GM10847 (cell line): ENCODE measurements around the gene MS4A15.

ENCODE experiments used
- POLR2A ChIP-seq: IDR thresholded peaks from 2 replicates; pipeline ENCODE4 v1.6.1; 2011; ENCODE audit not compliant: insufficient read length; ENCODE audit errors: extremely low read depth

The MS4A15 gene

DNA sequence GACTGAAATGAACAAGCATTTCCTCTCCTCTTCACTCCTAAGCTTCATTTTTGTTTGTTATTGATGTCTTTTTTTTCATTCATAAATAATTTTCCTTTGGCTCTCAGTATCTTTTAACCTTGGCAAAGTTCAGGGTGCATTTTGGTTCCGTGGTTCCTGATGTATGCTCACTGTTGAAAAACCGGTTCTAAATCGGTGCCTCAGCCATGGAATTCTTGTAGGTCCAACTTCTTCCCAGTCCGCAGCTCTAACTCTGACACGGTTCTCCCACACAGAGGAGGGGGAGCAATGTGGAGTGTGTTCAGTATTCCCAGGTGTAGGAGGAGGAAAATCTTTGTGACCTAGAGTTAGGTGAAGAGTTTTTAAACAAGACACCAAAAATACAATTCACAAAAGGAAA lies 12.6 kb upstream of the MS4A15 start:
- TF ChIP-seq POLR2A: no peak

GRCh38 chr11:60747359-60747873 lies 9.3 kb upstream of the MS4A15 start:
- no peak for TF ChIP-seq POLR2A

GRCh38 chr11:60748225-60748624 lies 8.4 kb upstream of the MS4A15 start:
- no peak for TF ChIP-seq POLR2A

GRCh38 chr11:60748821-60749220 lies 7.8 kb upstream of the MS4A15 start:
- no peak for TF ChIP-seq POLR2A

DNA sequence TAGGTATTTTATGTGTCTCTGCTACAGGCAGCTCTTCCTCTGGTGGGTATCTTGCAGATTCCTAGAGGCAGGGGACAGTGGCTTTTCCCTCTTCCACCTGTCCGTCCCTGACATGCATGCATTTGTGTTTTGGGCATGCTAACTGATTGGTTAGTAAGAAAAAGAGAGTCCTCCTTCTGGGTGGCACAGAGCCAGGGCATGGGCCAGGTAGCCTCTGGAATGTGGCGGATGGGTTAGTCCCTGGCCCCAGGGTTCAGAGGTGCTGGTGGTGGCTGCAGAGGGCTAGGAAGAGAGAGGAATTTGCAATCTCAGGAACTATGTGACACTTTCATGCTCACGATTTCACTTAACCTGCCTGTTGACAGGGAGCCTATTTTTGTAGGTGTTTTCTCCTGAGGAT lies 5.8 kb upstream of the MS4A15 start:
- TF ChIP-seq POLR2A: no peak

- no peak for TF ChIP-seq POLR2A
These were observed 3.4 kb upstream of the MS4A15 start for GRCh38 chr11:60753309-60753708.

GRCh38 chr11:60754887-60755286 lies 1.8 kb upstream of the MS4A15 start:
- no peak for TF ChIP-seq POLR2A

DNA sequence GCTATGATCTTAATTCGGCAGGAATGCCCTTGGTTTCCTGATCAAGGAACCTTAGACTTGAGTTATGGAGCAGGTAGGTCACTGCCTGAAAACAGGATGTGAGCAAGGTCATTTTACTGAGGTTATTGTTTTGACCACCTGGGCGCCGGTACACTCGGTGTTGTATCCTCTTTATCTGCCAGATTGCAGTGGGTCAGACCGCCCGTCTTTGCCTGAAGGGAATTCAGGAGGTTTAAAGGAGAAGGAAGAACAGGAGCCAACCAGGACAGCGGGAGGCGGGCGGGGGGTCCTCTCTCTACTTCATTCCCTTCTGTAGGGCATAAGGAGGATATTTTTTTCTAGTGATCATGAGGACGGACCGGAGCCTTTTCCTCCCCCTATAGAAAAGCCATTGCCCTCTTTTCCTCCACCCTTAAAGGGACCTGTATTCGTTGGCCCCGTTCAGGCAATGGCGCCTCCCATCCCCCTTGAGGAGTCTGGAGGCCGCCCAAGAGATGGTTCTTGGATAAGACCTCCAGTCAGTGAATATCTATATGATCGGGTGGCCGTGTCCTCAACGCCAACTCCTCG lies 649 bp downstream of the MS4A15 start:
- no peak for TF ChIP-seq POLR2A

- no peak for TF ChIP-seq POLR2A
These were observed 4.9 kb downstream of the MS4A15 start for GRCh38 chr11:60761436-60762190.

- no peak for TF ChIP-seq POLR2A
These were observed 6.4 kb downstream of the MS4A15 start for GRCh38 chr11:60762851-60763691.

DNA sequence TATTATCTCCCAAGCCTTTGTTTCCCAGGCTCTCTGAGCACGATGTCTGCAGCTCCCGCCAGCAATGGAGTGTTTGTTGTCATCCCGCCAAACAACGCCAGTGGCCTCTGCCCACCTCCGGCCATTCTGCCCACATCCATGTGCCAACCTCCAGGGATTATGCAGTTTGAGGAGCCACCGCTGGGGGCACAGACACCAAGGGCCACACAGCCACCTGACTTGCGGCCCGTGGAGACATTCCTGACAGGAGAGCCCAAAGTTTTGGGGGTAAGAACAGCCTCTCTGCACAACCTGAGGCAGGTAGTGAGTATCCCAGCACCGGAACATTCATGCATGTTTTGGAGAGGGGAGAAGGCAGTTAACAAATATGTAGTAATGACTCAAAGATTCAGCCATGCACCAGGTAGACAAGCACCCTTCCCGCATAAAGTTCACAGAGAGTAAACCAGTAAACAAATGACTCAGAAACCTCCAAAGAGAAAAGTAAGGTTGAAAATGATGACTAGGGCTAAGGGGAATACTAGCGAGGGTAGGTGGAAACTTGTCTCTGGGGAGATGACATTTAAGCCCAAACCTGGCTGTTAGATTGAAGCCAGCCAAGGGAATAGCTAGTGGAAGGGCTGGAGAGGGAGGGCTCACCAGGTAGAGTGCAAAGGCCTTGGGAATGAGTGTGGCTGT lies 7.2 kb downstream of the MS4A15 start:
- TF ChIP-seq POLR2A: no peak

GRCh38 chr11:60764879-60765278 lies 8.2 kb downstream of the MS4A15 start:
- no peak for TF ChIP-seq POLR2A

- no peak for TF ChIP-seq POLR2A
These were observed 8.7 kb downstream of the MS4A15 start for GRCh38 chr11:60765355-60765754.

GRCh38 chr11:60766547-60766946 lies 9.9 kb downstream of the MS4A15 start:
- TF ChIP-seq POLR2A: no peak

DNA sequence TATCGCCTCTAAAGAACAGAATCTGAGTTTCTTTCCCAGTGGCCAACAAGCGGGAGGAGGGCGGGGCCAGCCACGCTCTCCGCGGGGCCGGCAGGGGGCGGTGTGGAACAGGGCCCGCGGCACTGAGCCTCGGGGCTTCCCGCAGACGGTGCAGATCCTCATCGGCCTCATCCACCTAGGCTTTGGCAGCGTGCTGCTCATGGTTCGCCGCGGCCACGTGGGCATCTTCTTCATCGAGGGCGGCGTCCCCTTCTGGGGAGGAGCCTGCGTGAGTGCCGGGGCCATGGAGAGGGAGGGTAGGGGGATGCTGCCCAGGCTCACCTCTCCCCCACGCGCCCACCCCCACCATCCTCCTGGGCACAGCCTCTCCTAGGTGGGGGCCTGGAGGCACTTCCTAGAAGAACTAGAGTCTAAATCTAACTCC lies 10.7 kb downstream of the MS4A15 start:
- no peak for TF ChIP-seq POLR2A
